Fibroblast of upper back skin (primary cell): ENCODE results near the gene ZNF148.
"Not testable (repeated sequence)": the region's sequence is repeated elsewhere in the genome, so short reads cannot be mapped to it uniquely, and the experiment has no call there.

ENCODE experiments used
- DNase-seq: peaks from one replicate; pipeline ENCODE4 v3.0.0-alpha.2; 2013

The ZNF148 gene, protein sequence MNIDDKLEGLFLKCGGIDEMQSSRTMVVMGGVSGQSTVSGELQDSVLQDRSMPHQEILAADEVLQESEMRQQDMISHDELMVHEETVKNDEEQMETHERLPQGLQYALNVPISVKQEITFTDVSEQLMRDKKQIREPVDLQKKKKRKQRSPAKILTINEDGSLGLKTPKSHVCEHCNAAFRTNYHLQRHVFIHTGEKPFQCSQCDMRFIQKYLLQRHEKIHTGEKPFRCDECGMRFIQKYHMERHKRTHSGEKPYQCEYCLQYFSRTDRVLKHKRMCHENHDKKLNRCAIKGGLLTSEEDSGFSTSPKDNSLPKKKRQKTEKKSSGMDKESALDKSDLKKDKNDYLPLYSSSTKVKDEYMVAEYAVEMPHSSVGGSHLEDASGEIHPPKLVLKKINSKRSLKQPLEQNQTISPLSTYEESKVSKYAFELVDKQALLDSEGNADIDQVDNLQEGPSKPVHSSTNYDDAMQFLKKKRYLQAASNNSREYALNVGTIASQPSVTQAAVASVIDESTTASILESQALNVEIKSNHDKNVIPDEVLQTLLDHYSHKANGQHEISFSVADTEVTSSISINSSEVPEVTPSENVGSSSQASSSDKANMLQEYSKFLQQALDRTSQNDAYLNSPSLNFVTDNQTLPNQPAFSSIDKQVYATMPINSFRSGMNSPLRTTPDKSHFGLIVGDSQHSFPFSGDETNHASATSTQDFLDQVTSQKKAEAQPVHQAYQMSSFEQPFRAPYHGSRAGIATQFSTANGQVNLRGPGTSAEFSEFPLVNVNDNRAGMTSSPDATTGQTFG

DNA sequence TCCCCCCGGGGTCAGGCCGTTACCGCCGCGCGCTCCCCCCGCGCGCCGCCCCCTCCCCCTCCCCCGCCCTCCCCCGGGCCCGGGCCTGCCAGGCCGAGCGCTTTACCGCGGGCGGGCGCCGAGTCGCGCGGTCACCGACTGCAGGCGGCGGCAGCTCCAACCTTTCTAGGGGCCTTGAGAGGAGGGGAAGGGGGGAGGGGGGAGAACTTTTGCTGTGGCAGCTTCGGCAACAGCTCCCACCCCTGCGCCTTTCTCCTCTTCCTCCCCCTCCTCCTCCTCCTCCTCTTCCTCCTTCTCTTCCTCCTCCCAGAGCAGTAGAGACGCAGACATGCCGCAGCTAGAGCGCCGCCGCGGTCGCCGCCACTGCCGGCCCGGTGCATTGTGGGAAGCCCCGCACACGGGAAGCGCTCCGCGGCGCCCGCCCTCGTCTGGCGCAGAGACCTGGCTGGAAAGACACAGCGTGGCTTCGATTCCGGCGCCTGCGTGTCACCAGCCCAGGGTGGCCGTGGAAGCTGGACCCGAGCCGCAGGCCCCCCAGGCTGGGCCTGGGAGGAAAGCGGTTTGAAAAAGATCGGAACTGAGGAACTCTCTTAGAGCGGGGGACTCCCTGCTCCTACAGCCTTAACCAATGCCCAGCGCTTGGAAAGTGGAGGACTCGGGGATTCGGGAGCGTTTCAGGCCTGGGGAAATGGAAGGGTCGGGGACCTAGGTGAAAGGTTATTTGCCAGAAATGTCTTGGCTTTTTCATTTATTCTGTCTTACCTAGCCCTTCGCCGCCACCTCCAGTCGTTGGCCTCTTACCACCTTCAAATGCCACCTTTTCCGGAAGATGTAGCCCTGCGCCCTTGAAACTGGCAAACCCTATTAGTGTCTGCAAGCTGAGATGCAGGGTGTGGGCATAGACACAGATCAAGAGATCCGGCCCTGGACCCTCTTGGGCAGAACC, at the start of gene ZNF148:
TSS of gene ZNF148 (minus strand) at position 330 of the 946 bp plus-strand sequence. CDS start 61,685 bp downstream, outside the sequence.
- DNase-seq: peak; percentile 89

DNA sequence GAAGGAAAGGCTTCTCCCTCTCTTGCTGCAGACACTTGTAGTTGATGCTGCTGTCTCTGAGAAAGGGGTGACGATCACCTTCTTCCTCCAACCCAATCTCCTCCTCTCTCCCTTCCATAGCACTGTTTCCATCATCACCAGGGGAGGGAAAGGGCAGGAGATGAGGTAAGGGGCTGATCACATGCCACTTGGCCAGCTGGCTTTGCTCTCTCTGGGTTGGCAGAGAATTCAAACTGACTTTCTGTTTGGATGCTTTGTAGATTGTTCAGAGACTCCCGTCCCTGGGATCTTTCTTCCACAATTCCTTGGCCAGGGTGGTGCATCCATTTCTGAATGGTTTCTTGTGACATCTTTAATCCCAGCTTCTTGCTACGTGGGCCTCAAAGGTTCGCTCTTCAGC, 43.2 kb upstream of the ZNF148 start:
- no peak for DNase-seq

DNA sequence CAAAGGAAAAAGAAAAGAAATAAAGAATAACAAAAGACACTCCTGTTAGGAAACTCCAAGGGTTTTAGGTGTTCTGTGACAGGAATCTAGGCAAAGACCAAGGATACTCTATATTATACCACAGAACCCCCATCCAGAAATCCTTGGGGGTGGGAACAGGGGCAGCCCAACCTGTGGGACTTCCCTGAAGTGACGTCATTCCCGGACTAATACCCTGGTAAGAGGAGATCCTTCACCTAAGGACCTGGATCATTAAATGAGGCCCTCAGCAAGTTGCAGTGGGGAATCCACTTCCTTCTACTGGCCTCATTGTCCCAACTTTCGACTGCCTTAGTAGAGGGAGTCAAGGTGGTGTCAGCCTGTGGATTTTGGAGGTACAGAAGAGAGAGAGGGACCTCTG, 41.1 kb upstream of the ZNF148 start:
- no peak for DNase-seq

DNA sequence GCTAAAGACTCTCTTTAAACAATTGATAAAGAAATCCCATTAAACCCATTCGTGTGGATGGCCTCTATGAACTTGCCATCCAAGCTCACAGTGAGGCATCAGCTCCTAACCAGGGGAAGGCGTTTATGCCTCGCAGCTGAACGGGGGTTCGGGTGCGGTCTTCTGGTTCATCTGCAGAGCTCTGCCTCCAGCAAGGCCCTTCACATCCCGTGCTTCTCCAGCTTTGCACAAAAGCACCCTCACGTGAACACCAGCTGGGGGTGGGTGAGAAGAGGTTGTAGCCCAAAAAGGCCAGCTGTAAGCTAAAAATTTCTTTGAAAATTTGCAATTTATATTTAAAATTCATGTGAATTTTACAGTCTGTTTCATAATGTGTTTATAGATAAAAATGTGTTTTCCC, 39.5 kb upstream of the ZNF148 start:
- DNase-seq: no peak

DNA sequence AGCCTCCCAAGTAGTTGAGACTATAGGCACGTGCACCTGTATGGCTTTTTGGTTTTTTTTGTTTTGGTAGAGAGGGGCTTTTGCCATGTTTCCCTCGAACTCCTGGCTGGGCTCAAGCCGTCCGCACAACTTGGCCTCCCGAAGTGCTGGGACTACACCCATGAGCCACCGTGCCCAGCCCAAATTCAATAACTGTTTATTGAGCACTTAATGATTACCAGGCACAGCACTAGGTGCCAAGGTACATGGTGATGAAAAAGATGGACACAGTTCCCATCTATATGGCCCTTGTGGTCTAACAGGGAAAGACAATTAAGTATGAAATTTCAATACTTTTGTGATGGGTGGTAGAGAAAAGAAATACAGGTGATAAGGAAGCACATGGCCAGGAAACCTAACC, 35.8 kb upstream of the ZNF148 start:
- DNase-seq: no peak

DNA sequence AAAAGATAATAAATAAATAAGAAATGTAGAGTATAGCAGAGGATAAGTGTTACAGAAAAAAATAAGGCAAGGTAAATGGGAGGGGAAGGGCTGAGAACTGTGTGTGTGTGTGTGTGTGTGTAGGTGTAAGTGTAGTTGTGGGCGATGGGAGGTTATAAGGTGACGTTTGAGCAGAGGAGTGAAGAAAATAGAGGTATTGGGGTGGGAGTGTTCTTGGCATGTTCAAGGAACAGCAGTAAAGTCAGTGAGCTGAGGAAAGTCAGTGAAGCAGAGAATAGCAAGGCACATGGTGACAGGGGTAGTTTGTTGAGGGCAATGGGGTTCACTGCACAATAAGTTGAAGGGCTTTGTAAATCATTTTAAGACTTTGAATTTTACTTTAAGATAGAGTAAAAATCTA, 30.9 kb upstream of the ZNF148 start:
- no peak for DNase-seq

DNA sequence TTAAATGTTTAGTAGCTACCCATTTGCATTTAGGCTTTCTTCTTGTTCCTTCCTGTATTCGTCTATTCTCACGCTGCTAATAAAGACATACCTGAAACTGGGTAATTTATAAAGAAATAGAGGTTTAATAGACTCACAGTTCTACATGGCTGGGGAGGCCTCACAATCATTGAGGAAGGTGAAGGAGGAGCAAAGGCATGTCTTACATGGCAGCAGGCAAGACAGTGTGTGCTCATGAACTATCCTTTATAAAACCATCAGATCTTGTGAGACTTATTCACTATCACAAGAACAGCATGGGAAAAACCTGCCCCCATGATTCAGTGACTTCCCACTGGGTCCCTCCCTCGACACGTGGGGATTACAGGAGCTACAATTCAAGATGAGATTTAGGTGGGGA, 30.4 kb upstream of the ZNF148 start:
- DNase-seq: not testable (repeated sequence)

DNA sequence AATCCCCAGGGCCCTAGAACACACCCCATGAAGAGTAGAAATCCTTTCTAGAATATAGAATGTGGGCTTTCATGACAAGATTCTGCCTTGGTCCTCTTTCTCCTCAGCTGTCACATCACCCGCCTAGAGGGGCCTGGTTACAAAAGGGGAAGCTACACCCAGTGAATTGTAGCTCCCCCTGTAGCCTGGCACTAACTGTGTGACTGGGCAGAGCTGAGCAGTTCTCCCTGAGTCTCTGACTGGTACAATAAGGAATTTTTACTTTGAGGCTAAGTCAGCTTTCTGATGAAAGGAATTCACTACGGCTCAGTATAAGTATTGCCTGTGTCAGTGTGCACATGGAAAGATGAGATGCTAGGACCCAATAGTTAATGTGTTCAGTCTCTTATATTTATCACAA, 28.7 kb upstream of the ZNF148 start:
- peak; percentile 70 for DNase-seq

DNA sequence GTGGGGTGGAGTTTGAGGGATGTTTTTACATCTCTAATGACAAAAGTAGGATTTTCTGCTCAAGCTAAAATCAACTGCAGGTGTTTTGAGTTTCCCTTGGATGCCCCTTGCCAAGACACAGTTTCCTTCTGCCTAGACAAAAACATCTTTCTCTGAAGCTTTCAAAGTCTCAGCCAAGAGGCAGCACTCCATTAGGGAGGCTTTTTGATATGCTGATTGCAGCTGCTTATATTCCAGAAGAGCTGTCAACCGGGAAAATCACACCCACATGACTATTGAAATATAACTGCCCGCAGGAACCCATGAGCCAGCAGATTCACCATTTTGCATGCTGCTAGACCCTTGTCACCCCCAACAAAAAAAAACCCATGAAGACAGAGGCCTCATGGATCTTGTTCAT, 27.5 kb upstream of the ZNF148 start:
- no peak for DNase-seq

DNA sequence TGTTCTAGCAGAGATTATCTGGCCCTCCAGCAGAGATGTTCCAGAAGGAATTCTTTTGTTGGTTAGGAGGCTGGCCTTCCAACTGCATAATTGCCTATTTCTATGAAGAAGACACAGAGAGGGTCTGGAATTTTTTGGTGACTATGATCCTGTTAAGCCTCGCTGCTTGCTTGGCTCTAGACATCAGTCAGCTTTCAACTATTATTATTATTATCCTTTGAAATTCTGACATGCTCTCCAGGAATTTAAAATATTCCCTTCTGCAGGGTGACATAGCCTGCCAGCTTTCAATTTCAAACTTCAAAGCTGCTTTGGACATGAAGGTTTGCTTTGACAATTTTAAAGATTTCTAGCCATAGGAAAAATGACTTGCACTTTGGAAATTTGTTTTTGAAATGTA, 26.3 kb upstream of the ZNF148 start:
- DNase-seq: peak; percentile 87

DNA sequence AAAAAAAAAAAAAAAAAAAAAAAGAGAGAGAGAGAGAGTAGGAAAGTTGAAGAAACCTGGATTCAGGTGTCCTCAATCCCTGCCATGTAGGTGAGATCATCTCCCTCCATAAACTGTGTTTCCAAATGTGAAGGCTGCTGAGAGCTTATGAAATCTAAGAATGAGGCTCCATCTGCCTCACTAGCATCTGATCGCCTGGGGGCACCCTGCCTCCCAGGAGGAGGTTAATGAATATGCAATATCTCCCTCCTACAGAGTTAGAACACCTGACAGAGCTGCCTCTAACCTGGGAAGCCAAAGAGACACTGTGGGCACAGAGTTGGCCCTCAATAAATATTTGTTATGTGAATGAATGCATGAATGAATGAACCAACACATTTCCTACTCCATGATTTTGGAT, 23.8 kb upstream of the ZNF148 start:
- no peak for DNase-seq

DNA sequence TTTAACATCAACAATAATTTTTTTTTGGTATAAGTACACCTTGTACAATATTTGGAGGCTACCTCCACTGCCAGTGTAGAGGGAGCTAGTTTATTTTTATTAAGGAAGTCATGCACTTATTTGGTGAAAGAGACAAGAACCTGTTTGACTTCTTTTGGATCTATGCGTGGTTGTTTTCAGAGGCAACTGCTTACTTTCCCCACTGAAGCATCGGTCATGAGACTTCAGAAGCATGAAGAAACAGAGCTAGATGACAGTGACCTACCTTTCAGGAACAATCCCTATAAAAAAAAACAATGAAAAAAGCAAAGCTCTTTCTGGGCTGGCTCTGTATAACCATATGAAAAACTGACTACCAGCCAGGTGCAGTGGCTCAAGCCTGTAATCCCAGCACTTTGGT, 20.0 kb upstream of the ZNF148 start:
- no peak for DNase-seq

DNA sequence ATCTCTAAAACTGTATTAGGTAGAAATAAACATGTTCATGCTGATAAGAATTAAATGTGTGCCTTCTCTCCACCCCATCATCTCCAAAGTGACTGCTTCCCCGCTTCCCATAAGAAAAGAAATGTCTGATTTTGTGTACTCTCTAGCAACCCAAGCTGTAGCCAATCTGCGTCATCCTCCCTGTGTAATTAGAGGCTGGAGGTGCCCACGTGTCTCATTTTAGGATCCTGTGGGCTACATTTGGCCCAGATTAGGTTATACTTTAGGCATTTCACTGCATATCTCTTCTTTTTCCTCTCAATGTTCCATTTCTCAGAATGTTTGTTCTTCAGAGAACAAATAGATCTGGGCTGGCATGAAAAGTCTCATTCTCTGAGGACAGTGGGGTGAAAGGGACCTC, 19.3 kb upstream of the ZNF148 start:
- no peak for DNase-seq

DNA sequence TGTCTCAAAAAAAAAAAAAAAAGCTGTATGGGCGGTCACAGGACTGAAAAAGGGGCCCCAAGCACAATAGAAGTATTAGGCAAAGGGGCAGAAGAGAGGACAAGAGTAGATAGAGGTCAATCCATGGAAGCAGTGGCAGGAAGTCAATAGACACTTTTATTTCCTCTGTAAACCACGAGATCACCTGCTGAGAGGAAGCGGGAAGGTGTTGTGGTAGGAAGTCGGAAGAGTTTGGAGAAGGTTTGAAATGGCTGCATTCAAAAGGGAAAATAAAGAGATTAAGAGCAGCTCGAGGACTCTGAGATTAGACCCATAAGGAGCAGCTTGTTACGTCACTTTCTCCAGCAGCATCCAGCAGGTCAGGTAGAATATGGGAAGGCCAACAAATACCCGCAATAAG, 14.2 kb upstream of the ZNF148 start:
- no peak for DNase-seq

DNA sequence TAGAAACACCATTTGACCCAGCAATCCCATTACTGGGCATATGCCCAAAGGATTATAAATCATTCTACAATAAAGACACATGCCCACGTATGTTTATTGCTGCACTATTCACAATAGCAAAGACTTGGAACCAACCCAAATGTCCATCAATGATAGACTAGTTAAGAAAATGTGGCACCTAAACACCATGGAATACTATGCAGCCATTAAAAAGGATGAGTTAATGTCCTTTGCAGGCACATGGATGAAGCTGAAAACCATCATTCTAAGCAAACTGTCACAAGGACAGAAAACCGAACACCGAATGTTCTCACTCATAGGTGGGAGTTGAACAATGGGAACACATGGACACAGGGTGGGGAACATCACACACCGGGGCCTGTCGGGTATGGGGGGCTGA, 13.2 kb upstream of the ZNF148 start:
- not testable (repeated sequence) for DNase-seq

DNA sequence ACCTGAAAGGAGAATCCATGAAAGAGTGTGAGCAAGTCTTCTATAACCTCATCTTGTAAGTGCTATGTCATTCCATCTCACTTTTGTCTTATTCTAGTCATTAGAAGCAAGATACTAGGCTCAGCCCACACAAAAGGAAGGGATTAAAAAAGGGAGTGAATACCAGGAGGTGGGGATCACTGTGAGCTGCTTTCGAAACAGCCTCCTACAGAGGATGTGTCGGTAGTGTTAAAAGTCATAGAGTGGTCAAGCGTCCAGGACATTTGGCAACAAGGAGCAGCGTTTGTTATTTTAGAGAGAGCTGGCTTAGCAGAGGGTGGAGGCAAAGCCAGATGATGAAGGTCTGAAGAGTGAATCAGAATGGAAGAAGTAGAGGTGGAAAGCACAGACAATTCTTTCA, 11.7 kb upstream of the ZNF148 start:
- peak; percentile 28 for DNase-seq

DNA sequence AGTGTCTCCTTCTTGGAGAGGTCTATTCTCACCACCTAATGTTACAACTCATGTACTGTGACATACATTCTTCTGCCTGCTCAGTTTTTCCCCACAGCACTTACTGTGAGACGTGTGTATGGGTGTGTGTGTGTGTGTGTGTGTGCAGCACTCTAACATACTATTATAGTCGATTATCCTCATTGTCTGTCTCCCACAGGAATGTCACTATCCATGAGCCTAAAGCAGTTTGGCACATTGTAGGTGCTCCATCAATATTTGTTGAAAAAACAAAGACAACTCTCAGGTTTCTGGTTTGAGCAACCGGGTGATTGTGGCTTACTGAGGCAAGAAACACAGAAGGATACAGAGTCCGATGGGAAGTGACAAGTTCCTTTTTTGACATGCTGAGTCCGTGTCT, 8.6 kb upstream of the ZNF148 start:
- no peak for DNase-seq

DNA sequence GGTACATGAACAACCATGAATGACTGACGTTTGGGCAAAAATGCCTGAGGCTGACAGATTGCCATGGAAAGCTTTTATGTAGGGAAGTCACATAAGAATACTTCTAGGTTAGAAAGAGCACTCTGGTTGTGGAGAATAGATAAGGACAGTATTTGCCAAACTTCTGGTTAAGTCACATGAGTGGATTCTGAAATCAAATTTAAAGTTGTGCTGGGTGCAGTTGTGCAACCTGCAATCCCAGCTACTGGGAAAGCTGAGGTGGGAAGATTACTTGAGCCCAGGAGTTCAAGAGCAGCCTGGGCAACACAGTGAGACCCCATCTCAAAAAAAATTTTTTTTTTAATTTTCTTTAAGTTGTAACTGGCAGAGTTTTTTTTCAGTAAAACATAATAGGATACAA, 7.2 kb upstream of the ZNF148 start:
- DNase-seq: no peak

DNA sequence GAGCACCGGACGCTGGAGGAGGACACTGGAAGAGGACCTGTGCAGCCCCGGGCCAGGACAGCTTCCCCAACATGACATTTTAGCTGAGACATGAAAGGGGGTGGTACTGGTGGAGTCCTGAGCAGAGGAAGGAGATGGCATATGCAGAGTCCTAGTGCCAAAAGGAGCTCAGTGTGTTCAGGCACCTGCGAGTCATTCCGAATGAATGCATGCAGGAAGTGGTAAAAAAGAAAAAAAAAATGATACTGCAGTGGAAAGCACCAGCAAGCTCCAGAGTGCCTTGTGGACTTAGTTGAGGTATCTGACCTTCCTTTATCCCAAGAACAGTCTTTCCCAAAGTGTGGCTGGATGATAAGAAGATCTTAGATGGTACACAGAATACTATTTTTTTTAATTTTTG, 6.6 kb upstream of the ZNF148 start:
- DNase-seq: peak; percentile 72

DNA sequence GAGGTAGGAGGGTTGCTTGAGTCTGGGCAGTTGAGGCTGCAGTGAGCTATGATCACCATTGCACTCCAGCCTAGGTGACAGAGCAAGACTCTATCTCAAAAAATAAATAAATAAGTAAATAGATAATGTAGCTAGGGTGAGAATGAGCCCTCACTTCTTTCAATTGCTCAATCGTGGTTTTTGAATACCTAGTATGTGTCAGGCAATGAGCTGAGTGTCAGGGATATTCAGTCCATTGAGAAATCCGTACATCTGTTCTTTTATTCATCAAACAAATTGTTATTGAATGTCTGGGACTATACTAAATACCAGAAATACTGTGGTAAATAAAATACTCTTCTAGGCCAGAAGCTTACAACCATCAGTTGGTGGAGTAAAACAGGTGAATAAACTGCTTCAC, 6.2 kb upstream of the ZNF148 start:
- DNase-seq: peak; percentile 36

DNA sequence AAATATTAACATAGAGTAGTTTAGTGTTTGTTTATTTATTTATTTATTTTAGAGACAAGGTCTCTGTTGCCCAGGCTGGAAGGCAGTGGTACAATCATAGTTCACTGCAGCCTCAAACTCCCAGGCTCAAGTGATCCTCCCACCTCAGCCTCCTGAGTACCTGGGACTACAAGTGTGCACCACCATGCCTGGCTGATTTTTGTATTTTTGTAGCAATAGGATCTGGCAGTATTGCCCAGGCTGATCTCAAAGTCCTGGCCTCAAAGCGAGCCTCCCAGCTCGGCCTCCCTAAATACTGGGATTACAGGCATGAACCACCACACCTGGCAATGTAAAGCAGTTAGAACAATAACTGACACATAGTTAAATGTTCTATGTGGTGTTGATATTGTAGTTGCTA, 4.4 kb upstream of the ZNF148 start:
- DNase-seq: no peak

DNA sequence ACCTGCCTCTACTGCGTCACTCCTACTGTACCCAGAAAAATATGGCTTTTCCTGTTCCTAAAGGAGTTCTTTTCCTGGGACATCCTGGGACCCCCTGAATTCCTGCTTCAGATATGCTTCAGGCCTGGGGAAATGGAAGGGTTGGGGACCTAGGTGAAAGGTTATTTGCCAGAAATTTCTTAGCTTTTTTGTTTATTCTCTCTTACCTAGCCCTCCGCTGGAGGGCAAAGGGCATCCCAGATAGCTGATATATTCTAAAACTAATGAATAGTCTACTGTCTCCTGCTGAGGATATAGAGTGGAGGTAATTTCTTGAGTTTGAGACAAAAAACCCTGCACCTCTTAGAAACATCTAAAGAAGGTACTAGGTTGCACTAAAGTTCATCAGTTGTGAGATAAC, 3.6 kb upstream of the ZNF148 start:
- no peak for DNase-seq
